Ammon's horn (tissue), 1 donor: ENCODE measurements around the gene SNX17.

ENCODE experiments used
- DNase-seq: peaks from one replicate; pipeline ENCODE4 v3.0.0-alpha.2; 2016; ENCODE audit warnings: low spot score

Gene SNX17

GRCh38 chr2:27363933-27364332 is 6.5 kb upstream of the SNX17 start:
- no peak for DNase-seq

- peak; percentile 64 for DNase-seq
Observed at GRCh38 chr2:27369471-27370025, 868 bp upstream of the SNX17 start.

GRCh38 chr2:27370816-27371620 is 602 bp downstream of the SNX17 start:
- DNase-seq: peak; percentile 29

- no peak for DNase-seq
Observed at GRCh38 chr2:27372937-27373336, 2.5 kb downstream of the SNX17 start.

- no peak for DNase-seq
Observed at GRCh38 chr2:27373567-27373966, 3.2 kb downstream of the SNX17 start.

GRCh38 chr2:27375513-27376099 is 5.2 kb downstream of the SNX17 start:
- DNase-seq: no peak

- DNase-seq: no peak
Observed at GRCh38 chr2:27376151-27376865, 5.9 kb downstream of the SNX17 start.

- DNase-seq: no peak
Observed at GRCh38 chr2:27376866-27377617, 6.6 kb downstream of the SNX17 start.

- DNase-seq: no peak
Observed at GRCh38 chr2:27377618-27378095, 7.2 kb downstream of the SNX17 start.

GRCh38 chr2:27378096-27378808 is 7.8 kb downstream of the SNX17 start:
- DNase-seq: peak; percentile 22

GRCh38 chr2:27378809-27379290 is 8.4 kb downstream of the SNX17 start:
- no peak for DNase-seq

- no peak for DNase-seq
Observed at GRCh38 chr2:27379383-27379835, 9.0 kb downstream of the SNX17 start.

GRCh38 chr2:27379836-27380625 is 9.6 kb downstream of the SNX17 start:
- DNase-seq: peak; percentile 80

GRCh38 chr2:27380626-27381545 is 10.5 kb downstream of the SNX17 start, which contains the start of gene ZNF513:
Gene ZNF513 (minus strand): TSS chr2:27380734. CDS start chr2:27380526, 208 bp downstream.
- peak; percentile 98 for DNase-seq

GRCh38 chr2:27381577-27382181 is 11.3 kb downstream of the SNX17 start:
- no peak for DNase-seq

GRCh38 chr2:27390822-27391679 is 20.6 kb downstream of the SNX17 start:
- DNase-seq: no peak

GRCh38 chr2:27393225-27393624 is 22.8 kb downstream of the SNX17 start:
- no peak for DNase-seq
